Astrocyte (in vitro differentiated cells and primary cell): ENCODE results near the gene RECK. TPM values are rescaled to one million over a fixed set of nuclear protein-coding genes. Genes with fewer than 3 reads are reported as not detected.
A peak's percentile ranks its signal among the peaks of the same experiment; 100 is the strongest.

Experiments
- DNase-seq: peaks from one replicate; pipeline ENCODE4 v3.0.0-alpha.2; 2010; ENCODE audit warnings: low read depth
- FAIRE-seq: peaks from 2 replicates; lab custom pipeline; 2011; peaks lifted over from hg19 to GRCh38; lab: Jason Lieb, UNC
- H2AFZ ChIP-seq: 2 replicates; pipeline ENCODE4 v1.6.0; 2012; ENCODE audit warnings: low read depth, low read length, inconsistent platforms
- H3K27ac ChIP-seq: 2 replicates; pipeline ENCODE4 v1.5.1; 2011; ENCODE audit warnings: low read depth, low read length, inconsistent platforms
- H3K27me3 ChIP-seq: 2 replicates; pipeline ENCODE4 v1.6.0; 2011; ENCODE audit warnings: low read length, inconsistent platforms; ENCODE audit not compliant: insufficient read depth
- H3K36me3 ChIP-seq: 2 replicates; pipeline ENCODE4 v1.5.1; 2011; ENCODE audit warnings: low read length, inconsistent platforms; ENCODE audit not compliant: insufficient read depth
- H3K4me1 ChIP-seq: 2 replicates; pipeline ENCODE4 v1.5.1; 2011; ENCODE audit warnings: low read length, inconsistent platforms; ENCODE audit not compliant: insufficient read depth
- H3K4me2 ChIP-seq: 2 replicates; pipeline ENCODE4 v1.6.0; 2012; ENCODE audit warnings: low read length, inconsistent platforms
- H3K4me3 ChIP-seq: 2 replicates; pipeline ENCODE4 v1.5.1; 2011; ENCODE audit warnings: low read depth, mild to moderate bottlenecking, low read length, inconsistent platforms; ENCODE audit not compliant: insufficient read depth
- H3K79me2 ChIP-seq: 2 replicates; pipeline ENCODE4 v1.6.0; 2012; ENCODE audit warnings: mild to moderate bottlenecking, low read length, inconsistent platforms; ENCODE audit not compliant: insufficient read depth
- H3K9ac ChIP-seq: 2 replicates; pipeline ENCODE4 v1.6.0; 2012; ENCODE audit warnings: mild to moderate bottlenecking, low read length, inconsistent platforms
- H3K9me3 ChIP-seq: 2 replicates; pipeline ENCODE4 v1.5.1; 2012; ENCODE audit warnings: low read depth, mild to moderate bottlenecking, low read length, inconsistent platforms; ENCODE audit not compliant: insufficient read depth
- H4K20me1 ChIP-seq: 2 replicates; pipeline ENCODE4 v1.6.0; 2012; ENCODE audit warnings: low read length, inconsistent platforms; ENCODE audit not compliant: insufficient read depth
- H3K27ac Mint-ChIP-seq: one replicate; pipeline ENCODE4 v1.8.0; 2021; ENCODE audit warnings: mild to moderate bottlenecking, mixed read lengths; ENCODE audit not compliant: unreplicated experiment
- H3K27me3 Mint-ChIP-seq: one replicate; pipeline ENCODE4 v1.8.0; 2021; ENCODE audit warnings: low read depth, mixed read lengths; ENCODE audit not compliant: unreplicated experiment
- H3K36me3 Mint-ChIP-seq: one replicate; pipeline ENCODE4 v1.8.0; 2021; ENCODE audit warnings: low read depth, mixed read lengths; ENCODE audit not compliant: unreplicated experiment
- H3K4me1 Mint-ChIP-seq: one replicate; pipeline ENCODE4 v1.8.0; 2021; ENCODE audit warnings: low read depth, mixed read lengths; ENCODE audit not compliant: unreplicated experiment
- H3K4me3 Mint-ChIP-seq: one replicate; pipeline ENCODE4 v1.8.0; 2021; ENCODE audit warnings: mild to moderate bottlenecking, moderate library complexity, mixed read lengths; ENCODE audit not compliant: unreplicated experiment
- H3K9me3 Mint-ChIP-seq: one replicate; pipeline ENCODE4 v1.8.0; 2021; ENCODE audit warnings: mild to moderate bottlenecking, mixed read lengths; ENCODE audit not compliant: unreplicated experiment
- EZH2 ChIP-seq: IDR thresholded peaks from 2 replicates; pipeline ENCODE4 v1.6.1; 2012; ENCODE audit warnings: mild to moderate bottlenecking, low read length, inconsistent platforms; ENCODE audit not compliant: insufficient read depth
- total RNA-seq: library from RNA; stranded (reverse); gene quantifications from 2 replicates; pipeline ENCODE4 v1.2.1, GENCODE V29; 2021
- TF ChIP-seq, protein P1 (sequence below): IDR thresholded peaks from 2 replicates; pipeline ENCODE4 v1.5.1; 2011; ENCODE audit warnings: low read depth, mild to moderate bottlenecking, inconsistent platforms, low read length, moderate library complexity; ENCODE audit not compliant: insufficient read depth

Gene RECK
- total RNA-seq, 1 donor from 2014 or later: 21.6 TPM

DNA sequence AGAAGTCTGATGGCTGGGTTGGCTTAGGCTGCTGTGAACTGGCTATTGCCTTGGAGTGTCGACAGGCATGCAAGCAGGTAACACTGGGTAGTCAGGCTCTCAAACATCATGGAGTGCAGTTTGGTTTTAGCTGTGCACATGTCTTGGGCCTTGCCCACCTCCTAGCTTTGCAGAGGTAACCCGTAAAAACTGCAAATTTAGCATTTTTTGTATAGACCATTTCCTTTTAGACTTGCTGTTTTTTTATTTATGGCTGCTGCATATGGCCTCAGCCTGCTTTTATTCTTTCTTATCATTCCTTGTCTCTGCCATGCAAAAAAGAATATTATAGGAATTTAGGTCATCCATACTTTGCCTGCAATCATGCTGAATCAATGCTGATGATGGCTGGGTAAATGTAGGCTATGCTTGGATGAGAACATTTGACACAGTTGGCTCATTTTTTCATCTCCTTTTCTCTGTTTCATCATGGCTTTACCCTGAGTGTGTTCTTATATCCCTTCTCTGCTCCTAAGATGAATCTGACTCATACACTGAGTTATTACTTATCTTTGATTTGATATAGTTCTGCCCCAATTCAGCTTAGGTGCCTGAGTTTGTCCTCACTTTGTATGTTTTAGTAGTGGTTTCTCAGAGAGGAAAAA lies 27.2 kb downstream of the RECK start:
- no peak for TF ChIP-seq EZH2
- TF ChIP-seq, protein P1, sequence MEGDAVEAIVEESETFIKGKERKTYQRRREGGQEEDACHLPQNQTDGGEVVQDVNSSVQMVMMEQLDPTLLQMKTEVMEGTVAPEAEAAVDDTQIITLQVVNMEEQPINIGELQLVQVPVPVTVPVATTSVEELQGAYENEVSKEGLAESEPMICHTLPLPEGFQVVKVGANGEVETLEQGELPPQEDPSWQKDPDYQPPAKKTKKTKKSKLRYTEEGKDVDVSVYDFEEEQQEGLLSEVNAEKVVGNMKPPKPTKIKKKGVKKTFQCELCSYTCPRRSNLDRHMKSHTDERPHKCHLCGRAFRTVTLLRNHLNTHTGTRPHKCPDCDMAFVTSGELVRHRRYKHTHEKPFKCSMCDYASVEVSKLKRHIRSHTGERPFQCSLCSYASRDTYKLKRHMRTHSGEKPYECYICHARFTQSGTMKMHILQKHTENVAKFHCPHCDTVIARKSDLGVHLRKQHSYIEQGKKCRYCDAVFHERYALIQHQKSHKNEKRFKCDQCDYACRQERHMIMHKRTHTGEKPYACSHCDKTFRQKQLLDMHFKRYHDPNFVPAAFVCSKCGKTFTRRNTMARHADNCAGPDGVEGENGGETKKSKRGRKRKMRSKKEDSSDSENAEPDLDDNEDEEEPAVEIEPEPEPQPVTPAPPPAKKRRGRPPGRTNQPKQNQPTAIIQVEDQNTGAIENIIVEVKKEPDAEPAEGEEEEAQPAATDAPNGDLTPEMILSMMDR: no peak
- H3K4me2 ChIP-seq: peak overlapping the region; percentile 56
- H3K9me3 ChIP-seq: no peaks in the 10 kb centered on the region
- H2AFZ ChIP-seq: no peak overlapping the region
- Mint-ChIP-seq H3K4me1 (peaks cover 14% of the 10 kb centered on the region), H3K4me3 (no peak overlapping the region), H3K9me3 (no peaks in the 10 kb centered on the region), H3K27ac (peak overlapping the region; percentile 79), H3K36me3 (peaks cover 14% of the 10 kb centered on the region), H3K27me3 (no peaks in the 10 kb centered on the region)
- no peaks in the 10 kb centered on the region for H3K79me2 ChIP-seq
- FAIRE-seq (peak; percentile 43), DNase-seq (peak; percentile 52)
- H3K4me1 ChIP-seq: peaks cover 15% of the 10 kb centered on the region
- no peak overlapping the region for H3K4me3 ChIP-seq
- H3K27ac ChIP-seq: peak overlapping the region; percentile 73
- peak overlapping the region; percentile 42 for H3K9ac ChIP-seq
- no peaks in the 10 kb centered on the region for H3K27me3 ChIP-seq
- peaks cover 3% of the 10 kb centered on the region for H4K20me1 ChIP-seq
- H3K36me3 ChIP-seq: peaks cover 5% of the 10 kb centered on the region

DNA sequence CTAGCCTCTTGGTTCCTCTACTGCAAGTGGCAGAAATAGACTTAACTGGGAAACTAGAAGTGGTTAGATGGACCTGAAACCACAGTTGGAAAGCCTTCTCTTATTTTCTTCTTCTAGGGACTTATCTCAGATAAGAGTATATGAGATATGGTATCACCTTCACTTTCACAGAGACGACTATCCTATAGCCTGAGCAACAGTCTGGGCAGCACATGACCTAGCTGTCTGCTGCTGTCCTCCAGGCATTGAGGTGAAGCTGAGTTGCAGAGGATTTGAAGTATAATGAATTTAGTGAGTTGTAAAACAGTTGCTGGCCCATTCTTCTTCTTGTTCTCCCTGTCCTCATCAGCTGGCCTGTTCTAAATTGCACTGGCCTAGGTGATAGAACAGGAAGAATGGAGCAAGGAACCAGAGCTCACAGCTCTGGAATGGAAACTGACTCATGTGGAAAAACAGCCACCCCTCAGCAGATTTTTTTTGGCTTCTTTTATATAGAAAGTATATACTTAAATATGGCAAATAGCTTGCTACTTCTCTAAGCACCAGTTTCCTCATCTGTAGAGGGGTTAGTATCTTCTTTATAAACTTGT lies 27.8 kb downstream of the RECK start:
- Histone ChIP-seq H3K4me2 (peak overlapping the region; percentile 56), H3K9ac (peak overlapping the region; percentile 42), H3K36me3 (peaks cover 6% of the 10 kb centered on the region), H3K27ac (peak overlapping the region; percentile 73), H3K9me3 (no peaks in the 10 kb centered on the region), H3K27me3 (no peaks in the 10 kb centered on the region), H4K20me1 (peaks cover 2% of the 10 kb centered on the region), H3K4me3 (no peak overlapping the region), H2AFZ (no peak overlapping the region), H3K79me2 (no peaks in the 10 kb centered on the region), H3K4me1 (peaks cover 15% of the 10 kb centered on the region)
- Mint-ChIP-seq H3K27ac (peak overlapping the region; percentile 79), H3K27me3 (no peaks in the 10 kb centered on the region), H3K36me3 (peaks cover 18% of the 10 kb centered on the region), H3K9me3 (no peaks in the 10 kb centered on the region), H3K4me3 (no peak overlapping the region), H3K4me1 (peaks cover 14% of the 10 kb centered on the region)
- no peak for TF ChIP-seq EZH2
- TF ChIP-seq, protein P1: no peak
- FAIRE-seq: peak; percentile 66
- peak; percentile 38 for DNase-seq

DNA sequence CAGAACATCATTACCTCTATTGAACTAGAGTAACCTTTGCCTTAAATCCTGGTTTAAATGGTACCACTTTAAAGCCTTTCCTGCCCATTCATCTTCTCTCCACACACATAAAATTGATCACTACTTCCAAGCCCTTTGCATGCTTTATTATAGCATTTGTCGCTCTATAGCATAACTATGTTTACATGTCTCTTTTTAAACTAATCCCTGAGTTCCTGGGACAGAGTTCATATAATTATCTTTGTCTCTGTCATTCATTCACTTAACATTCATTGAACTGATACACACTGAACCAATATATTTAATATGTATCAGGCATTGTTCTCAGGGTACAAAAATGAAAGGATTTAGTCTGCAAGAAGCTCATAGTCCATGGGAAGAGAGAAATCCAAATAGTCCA lies 37.3 kb downstream of the RECK start:
- no peak for TF ChIP-seq EZH2
- TF ChIP-seq, protein P1: no peak
- peaks cover 14% of the 10 kb centered on the region for H3K36me3 Mint-ChIP-seq
- no peaks in the 10 kb centered on the region for H3K27me3 Mint-ChIP-seq
- H3K27ac ChIP-seq: no peak overlapping the region
- H3K4me3 ChIP-seq: no peak overlapping the region
- H3K4me3 Mint-ChIP-seq: no peak overlapping the region
- peak overlapping the region; percentile 1 for H3K27ac Mint-ChIP-seq
- H2AFZ ChIP-seq: no peak overlapping the region
- H3K9me3 Mint-ChIP-seq: peaks cover 2% of the 10 kb centered on the region
- H3K4me2 ChIP-seq: no peak overlapping the region
- H3K4me1 Mint-ChIP-seq: peaks cover 12% of the 10 kb centered on the region
- no peaks in the 10 kb centered on the region for H3K79me2 ChIP-seq
- FAIRE-seq (no peak), DNase-seq (no peak)
- H3K36me3 ChIP-seq: peaks cover 5% of the 10 kb centered on the region
- H3K4me1 ChIP-seq: peaks cover 9% of the 10 kb centered on the region
- H4K20me1 ChIP-seq: no peaks in the 10 kb centered on the region
- no peaks in the 10 kb centered on the region for H3K27me3 ChIP-seq
- no peak overlapping the region for H3K9ac ChIP-seq
- no peaks in the 10 kb centered on the region for H3K9me3 ChIP-seq
